ENCODE data around the gene DNAJC13.
A peak's percentile ranks its signal among the peaks of the same experiment; 100 is the strongest.
"Not testable (repeated sequence)": the region's sequence is repeated elsewhere in the genome, so short reads cannot be mapped to it uniquely, and the experiment has no call there.

DNAJC13 gene

DNA sequence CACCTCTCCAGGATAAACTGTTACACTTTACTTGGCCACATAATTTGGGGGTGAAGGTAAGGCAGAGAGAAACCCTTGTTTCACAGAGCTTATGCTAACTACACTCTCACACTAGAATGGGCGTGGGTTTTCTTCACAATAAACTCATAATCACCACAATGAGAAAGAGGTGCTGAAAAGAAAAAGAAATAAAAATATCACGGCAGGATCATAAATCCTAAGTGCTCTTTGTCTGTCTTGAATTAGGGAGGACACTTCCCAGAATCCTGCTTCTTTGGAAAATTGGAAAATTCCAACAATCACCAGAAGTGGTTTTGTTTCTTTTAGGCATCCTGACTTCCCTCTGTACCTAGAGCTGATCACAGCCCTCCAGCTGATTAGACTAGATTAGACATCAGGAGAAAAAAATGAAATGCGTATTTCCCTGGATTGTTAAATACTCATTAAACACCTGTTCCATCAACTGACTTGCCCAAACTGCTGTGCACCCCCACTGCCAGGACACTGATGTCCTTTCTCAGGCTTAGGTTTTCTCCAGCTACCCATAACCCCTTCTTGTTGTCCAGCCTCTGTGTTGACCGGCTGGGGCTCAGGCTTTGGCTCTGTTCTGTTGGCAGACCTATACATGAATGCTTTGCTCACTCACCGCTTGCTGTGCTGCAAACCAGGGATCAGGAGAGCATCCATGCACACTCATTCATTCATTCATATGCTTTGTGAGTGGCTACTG lies 138.2 kb downstream of the DNAJC13 start:
- TF ChIP-seq, protein P1, sequence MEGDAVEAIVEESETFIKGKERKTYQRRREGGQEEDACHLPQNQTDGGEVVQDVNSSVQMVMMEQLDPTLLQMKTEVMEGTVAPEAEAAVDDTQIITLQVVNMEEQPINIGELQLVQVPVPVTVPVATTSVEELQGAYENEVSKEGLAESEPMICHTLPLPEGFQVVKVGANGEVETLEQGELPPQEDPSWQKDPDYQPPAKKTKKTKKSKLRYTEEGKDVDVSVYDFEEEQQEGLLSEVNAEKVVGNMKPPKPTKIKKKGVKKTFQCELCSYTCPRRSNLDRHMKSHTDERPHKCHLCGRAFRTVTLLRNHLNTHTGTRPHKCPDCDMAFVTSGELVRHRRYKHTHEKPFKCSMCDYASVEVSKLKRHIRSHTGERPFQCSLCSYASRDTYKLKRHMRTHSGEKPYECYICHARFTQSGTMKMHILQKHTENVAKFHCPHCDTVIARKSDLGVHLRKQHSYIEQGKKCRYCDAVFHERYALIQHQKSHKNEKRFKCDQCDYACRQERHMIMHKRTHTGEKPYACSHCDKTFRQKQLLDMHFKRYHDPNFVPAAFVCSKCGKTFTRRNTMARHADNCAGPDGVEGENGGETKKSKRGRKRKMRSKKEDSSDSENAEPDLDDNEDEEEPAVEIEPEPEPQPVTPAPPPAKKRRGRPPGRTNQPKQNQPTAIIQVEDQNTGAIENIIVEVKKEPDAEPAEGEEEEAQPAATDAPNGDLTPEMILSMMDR (conservative IDR thresholded peaks at IDR 0.05; ENCODE audit: control insufficient read depth, insufficient read depth, low read depth, low read length): no peak
- H3K4me3 ChIP-seq (ENCODE audit: control insufficient read depth, low read depth, low read length): no peak overlapping the region
- no peak for DNase-seq (ENCODE audit: low read depth)

DNA sequence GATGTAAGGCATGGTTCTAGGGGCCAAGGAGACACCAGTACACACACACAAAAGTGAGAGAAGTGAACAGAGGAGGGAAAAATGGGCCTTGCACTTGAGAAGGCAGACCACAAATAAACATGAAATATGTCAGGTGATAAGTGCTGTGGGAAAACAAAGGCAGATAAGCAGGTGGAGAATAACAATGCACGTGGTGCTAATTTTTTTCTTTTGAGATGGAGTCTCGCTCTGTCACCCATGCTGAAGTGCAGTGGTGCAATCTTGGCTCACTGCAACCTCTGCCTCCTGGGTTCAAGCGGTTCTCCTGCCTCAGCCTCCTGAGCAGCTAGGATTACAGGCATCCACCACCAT lies 138.7 kb downstream of the DNAJC13 start:
- not testable (repeated sequence) for DNase-seq (ENCODE audit: low read depth); H3K4me3 ChIP-seq (ENCODE audit: control insufficient read depth, low read depth, low read length)

DNA sequence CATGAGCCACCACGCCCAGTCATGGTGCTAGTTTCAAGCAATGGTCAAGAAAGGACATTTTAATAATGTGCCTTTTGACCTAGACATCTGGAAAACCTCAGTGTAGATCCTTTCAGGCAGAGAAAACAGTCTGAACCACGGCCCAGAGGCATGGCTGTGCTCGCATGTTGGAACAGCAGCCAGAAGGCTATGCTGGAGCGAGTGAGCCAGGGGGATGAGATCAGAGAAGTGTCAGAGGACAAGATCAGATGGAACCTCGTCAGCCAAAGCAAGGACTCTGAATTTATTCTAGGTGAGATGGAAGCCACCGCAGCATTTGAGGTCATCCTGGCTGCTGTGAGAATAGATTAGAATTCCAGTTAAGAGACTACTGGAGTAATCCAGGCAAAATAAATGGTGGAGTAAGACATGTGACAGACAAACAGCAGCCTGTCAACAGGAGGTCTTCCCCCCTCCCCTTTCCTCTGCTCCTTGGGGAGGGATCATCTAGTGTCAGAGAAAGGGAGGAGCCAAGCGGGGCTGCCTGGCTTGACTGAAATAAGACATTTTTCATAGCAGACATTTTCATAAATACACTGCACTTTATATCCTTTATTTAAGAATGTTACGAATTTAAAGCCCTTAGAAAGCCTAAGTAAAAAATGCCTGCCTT lies 139.3 kb downstream of the DNAJC13 start:
- no peak overlapping the region for H3K4me3 ChIP-seq (ENCODE audit: control insufficient read depth, low read depth, low read length)
- TF ChIP-seq, protein P1 (conservative IDR thresholded peaks at IDR 0.05; ENCODE audit: control insufficient read depth, insufficient read depth, low read depth, low read length): no peak

DNA sequence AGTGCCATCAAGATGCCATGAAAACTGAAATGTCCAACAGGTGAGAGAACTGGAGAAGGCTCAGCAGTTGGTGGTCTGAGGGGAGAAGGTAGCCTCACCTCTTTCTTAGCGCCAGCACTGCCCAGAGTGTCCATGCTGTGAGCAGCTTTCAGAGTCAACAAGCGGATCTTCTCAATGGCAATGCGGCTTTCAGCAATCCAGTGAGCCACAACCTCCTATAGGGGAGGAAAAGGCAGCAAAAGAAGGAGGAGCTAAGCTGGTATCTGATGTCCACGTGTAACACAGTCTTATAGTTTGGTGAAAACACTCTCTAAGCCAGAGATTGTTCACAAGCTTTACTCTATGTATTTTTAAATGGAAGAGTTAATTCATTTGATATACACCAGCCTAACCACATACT lies 143.7 kb downstream of the DNAJC13 start:
- no peak for DNase-seq (ENCODE audit: low read depth)
- no peak overlapping the region for H3K4me3 ChIP-seq (ENCODE audit: control insufficient read depth, low read depth, low read length)
- TF ChIP-seq, protein P1 (conservative IDR thresholded peaks at IDR 0.05; ENCODE audit: control insufficient read depth, insufficient read depth, low read depth, low read length): no peak

More for the DNA sequence above, 139.3 kb downstream of the DNAJC13 start:
- DNase-seq (ENCODE audit: low read depth): peak; percentile 83

DNA sequence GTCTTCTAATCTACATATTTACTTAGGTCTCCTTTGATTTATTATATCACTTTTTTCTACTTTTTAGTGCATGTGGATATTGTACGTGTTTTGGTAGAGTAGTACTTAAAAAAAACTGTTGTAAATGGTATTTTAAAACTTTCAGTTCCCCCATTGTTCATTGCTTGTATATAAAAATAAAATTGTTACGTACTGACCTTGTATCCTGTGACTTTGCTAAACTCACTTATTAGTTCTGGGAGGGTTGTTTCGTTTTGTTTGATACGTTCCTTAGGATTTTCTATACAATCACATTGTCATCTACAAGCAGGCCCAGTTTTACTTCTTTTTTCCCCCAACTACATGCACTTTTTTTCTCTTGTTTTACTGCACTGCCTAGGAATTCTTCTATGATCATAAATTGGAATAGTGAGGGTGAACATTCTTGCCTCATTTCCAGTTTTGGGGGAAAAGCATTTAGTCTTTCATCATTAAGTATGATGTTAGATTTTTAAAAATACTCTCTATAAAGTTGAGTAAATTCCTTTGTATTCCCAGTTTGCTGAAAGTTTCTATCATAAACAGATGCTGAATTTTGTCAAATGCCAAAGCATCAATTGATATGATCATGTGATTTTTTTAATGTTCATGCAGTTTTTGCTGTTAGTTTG lies 146.2 kb downstream of the DNAJC13 start:
- TF ChIP-seq, protein P1 (conservative IDR thresholded peaks at IDR 0.05; ENCODE audit: control insufficient read depth, insufficient read depth, low read depth, low read length): no peak
- DNase-seq (ENCODE audit: low read depth): no peak
- no peak overlapping the region for H3K4me3 ChIP-seq (ENCODE audit: control insufficient read depth, low read depth, low read length)

DNA sequence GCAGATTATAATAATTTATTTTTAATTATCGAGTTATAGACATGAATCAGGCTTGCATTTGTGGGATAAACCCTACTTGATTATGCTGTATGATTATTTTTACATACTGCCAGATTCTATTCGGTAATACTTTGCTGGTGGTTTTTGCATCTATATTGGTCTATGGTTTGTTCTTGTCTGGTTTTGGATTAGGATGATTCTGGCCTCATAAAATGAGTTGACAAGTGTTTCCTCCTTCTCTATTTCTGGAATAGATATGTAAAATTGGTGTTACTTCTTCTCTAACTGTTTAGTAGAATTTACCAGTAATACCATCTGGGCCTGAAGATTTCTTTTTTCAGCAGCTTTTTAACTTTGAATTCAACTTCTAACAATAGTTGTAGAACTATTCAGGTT lies 146.8 kb downstream of the DNAJC13 start:
- H3K4me3 ChIP-seq (ENCODE audit: control insufficient read depth, low read depth, low read length): no peak overlapping the region
- TF ChIP-seq, protein P1 (conservative IDR thresholded peaks at IDR 0.05; ENCODE audit: control insufficient read depth, insufficient read depth, low read depth, low read length): no peak
- DNase-seq (ENCODE audit: low read depth): no peak

DNA sequence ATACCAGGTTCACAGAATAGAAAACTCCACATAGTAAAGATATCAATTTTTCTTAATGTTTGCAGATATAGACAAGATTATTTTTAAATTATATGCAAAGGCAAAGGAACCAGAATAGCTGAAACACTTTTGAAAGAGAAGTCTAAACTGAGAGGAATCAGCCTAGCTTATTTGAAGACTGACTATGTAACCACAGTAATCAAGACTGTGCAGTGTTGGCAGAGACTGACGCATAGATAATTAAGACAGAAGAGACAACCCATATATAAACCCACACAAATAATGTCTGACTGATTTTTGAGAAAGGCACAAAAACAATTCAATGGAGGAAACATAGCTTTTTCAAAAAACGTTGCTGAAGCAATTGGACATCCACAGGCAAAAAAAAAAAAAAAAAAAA lies 151.1 kb downstream of the DNAJC13 start:
- TF ChIP-seq, protein P1 (conservative IDR thresholded peaks at IDR 0.05; ENCODE audit: control insufficient read depth, insufficient read depth, low read depth, low read length): no peak
- no peak for DNase-seq (ENCODE audit: low read depth)
- no peak overlapping the region for H3K4me3 ChIP-seq (ENCODE audit: control insufficient read depth, low read depth, low read length)
